ENCODE data around the gene ZBTB33.

The ZBTB33 gene

DNA sequence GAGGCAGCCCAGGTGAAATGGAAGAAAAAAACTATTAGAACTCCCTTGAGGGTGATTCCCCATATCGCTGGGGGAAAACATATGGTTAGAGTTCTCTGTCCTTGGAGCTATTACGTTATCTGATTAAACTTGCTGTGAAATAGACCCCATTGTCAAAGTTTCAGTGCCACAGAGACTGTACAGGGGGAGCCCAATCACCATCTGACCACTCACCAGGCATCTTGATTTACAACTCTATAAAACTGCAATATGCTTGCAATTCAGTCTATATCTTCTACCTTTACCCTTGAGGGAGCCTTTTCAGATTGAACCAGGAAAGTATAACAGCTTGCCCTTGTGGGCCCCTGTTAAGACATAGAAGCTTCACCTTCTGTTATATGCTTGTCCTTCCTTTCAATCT is 42.4 kb downstream of the ZBTB33 start:
- H3K27me3 ChIP-seq (ENCODE audit: control insufficient read depth in 3 of 3, insufficient read depth in 3 of 3, low read depth in 1 of 3, low read length in 3 of 3), result no peaks in the 10 kb centered on the region
- no peak overlapping the region for H3K18ac ChIP-seq (ENCODE audit: low read length)
- no peaks in the 10 kb centered on the region for H3K4me1 ChIP-seq (ENCODE audit: control insufficient read depth in 2 of 2, insufficient read depth in 1 of 2, low read depth in 1 of 2, low read length in 2 of 2)
- H3K4me2 ChIP-seq (ENCODE audit: insufficient read depth, low read length, poor library complexity, severe bottlenecking), result no peak overlapping the region
- no peak overlapping the region for H4K91ac ChIP-seq (ENCODE audit: low read depth, low read length, poor library complexity)
- H3K4me3 ChIP-seq (ENCODE audit: low read length in 2 of 2), result no peak overlapping the region
- H2BK12ac ChIP-seq (ENCODE audit: low read length), result no peak overlapping the region
- no peak overlapping the region for H2AK5ac ChIP-seq (ENCODE audit: low read depth, low read length)
- H2BK120ac ChIP-seq (ENCODE audit: low read depth, low read length), result no peak overlapping the region
- H2BK15ac ChIP-seq (ENCODE audit: low read length), result no peak overlapping the region
- H2BK5ac ChIP-seq (ENCODE audit: low read length), result no peak overlapping the region
- WGBS, 2 donors (ENCODE audit: extremely low coverage in 2 of 2, insufficient read length in 2 of 2, insufficient replicate concordance in 1 of 2), result no CpG with 5 or more reads among the region's 2 CpGs
- no peak overlapping the region for H3K27ac ChIP-seq (replicated peaks; ENCODE audit: low read length)
- no peaks in the 10 kb centered on the region for H3K9me3 ChIP-seq (replicated peaks in 1 of 2; ENCODE audit: control insufficient read depth in 2 of 2, insufficient read depth in 1 of 2, low read depth in 1 of 2, low read length in 2 of 2)
- H4K8ac ChIP-seq (ENCODE audit: low read depth, low read length), result no peak overlapping the region
- no peak overlapping the region for H3K14ac ChIP-seq (ENCODE audit: low read length)
- H3K9ac ChIP-seq (ENCODE audit: low read depth, low read length, poor library complexity), result no peak overlapping the region
- no peak overlapping the region for H3K4ac ChIP-seq (ENCODE audit: low read length)
- DNase-seq (ENCODE audit: low spot score), result no peak
- no peak overlapping the region for H3K23ac ChIP-seq (ENCODE audit: low read depth, low read length, poor library complexity)
- no peak overlapping the region for H2AFZ ChIP-seq (ENCODE audit: low read length)
- no peaks in the 10 kb centered on the region for H3K79me1 ChIP-seq (ENCODE audit: low read depth, low read length)
- no peaks in the 10 kb centered on the region for H3K36me3 ChIP-seq (replicated peaks in 1 of 2; ENCODE audit: control insufficient read depth in 2 of 2, insufficient read depth in 2 of 2, low read length in 2 of 2)

DNA sequence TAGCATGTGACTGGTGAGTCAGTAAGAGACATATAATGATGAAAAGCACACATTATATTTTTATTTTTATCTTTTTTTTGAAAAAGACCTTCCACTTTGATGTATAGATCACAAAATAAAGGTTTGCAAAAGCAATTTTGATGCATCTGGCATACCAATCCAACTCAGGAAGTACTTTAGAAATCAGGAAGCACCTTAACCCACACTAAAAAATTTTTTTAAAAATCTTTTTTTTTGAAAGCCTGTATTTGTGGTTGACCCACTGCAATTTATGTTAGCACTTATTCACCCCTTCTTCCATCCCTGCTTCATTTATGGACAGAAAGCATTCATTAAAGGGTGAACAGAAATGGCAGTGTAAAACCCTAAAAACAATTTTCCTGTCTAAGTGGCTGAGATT is 44.0 kb downstream of the ZBTB33 start:
- Histone ChIP-seq H3K27me3 (ENCODE audit: control insufficient read depth in 3 of 3, insufficient read depth in 3 of 3, low read depth in 1 of 3, low read length in 3 of 3) (peaks cover 0 to 8% (median 0%) of the 10 kb centered on the region in 3 experiments), H3K18ac (ENCODE audit: low read length) (no peak overlapping the region), H3K14ac (ENCODE audit: low read length) (no peak overlapping the region), H4K8ac (ENCODE audit: low read depth, low read length) (no peak overlapping the region), H3K79me1 (ENCODE audit: low read depth, low read length) (no peaks in the 10 kb centered on the region), H2BK15ac (ENCODE audit: low read length) (no peak overlapping the region), H3K4me3 (ENCODE audit: low read length in 2 of 2) (no peak overlapping the region), H2BK5ac (ENCODE audit: low read length) (no peak overlapping the region), H2AFZ (ENCODE audit: low read length) (no peak overlapping the region), H4K91ac (ENCODE audit: low read depth, low read length, poor library complexity) (no peak overlapping the region), H2AK5ac (ENCODE audit: low read depth, low read length) (no peak overlapping the region), H2BK120ac (ENCODE audit: low read depth, low read length) (no peak overlapping the region), H3K23ac (ENCODE audit: low read depth, low read length, poor library complexity) (no peak overlapping the region), H2BK12ac (ENCODE audit: low read length) (no peak overlapping the region), H3K4me1 (ENCODE audit: control insufficient read depth in 2 of 2, insufficient read depth in 1 of 2, low read depth in 1 of 2, low read length in 2 of 2) (no peaks in the 10 kb centered on the region), H3K9ac (ENCODE audit: low read depth, low read length, poor library complexity) (no peak overlapping the region), H3K9me3 (replicated peaks in 1 of 2; ENCODE audit: control insufficient read depth in 2 of 2, insufficient read depth in 1 of 2, low read depth in 1 of 2, low read length in 2 of 2) (no peaks in the 10 kb centered on the region), H3K4ac (ENCODE audit: low read length) (no peak overlapping the region), H3K4me2 (ENCODE audit: insufficient read depth, low read length, poor library complexity, severe bottlenecking) (no peak overlapping the region), H3K36me3 (replicated peaks in 1 of 2; ENCODE audit: control insufficient read depth in 2 of 2, insufficient read depth in 2 of 2, low read length in 2 of 2) (no peaks in the 10 kb centered on the region), H3K27ac (replicated peaks; ENCODE audit: low read length) (no peak overlapping the region)
- no peak for DNase-seq (ENCODE audit: low spot score)

DNA sequence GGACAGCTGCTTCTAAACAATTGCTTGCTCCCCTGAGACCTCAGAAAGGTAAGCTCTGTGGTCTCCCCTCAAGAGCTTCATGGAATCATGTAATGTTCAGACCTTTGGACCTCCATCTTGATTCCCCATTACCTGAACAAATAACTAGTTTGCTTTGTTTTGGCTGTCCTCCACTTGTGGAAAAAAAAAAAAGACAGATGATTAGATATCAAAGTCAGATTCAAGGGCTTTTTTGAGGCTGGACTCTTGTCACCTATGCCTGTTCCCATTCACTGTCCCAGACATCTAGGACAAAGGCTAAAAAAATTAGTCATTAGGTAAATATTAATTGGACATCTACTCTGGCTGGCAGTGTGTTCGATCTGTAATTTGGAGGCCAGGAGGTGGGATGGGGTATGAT is 47.3 kb downstream of the ZBTB33 start:
- Histone ChIP-seq H3K79me1 (ENCODE audit: low read depth, low read length) (no peaks in the 10 kb centered on the region), H3K4me3 (ENCODE audit: low read length in 2 of 2) (no peak overlapping the region), H2BK15ac (ENCODE audit: low read length) (no peak overlapping the region), H3K23ac (ENCODE audit: low read depth, low read length, poor library complexity) (no peak overlapping the region), H3K27ac (replicated peaks; ENCODE audit: low read length) (no peak overlapping the region), H3K4ac (ENCODE audit: low read length) (no peak overlapping the region), H2BK120ac (ENCODE audit: low read depth, low read length) (no peak overlapping the region), H3K27me3 (ENCODE audit: control insufficient read depth in 3 of 3, insufficient read depth in 3 of 3, low read depth in 1 of 3, low read length in 3 of 3) (peaks cover 0 to 9% (median 0%) of the 10 kb centered on the region in 3 experiments), H3K9ac (ENCODE audit: low read depth, low read length, poor library complexity) (no peak overlapping the region), H4K8ac (ENCODE audit: low read depth, low read length) (no peak overlapping the region), H3K14ac (ENCODE audit: low read length) (no peak overlapping the region), H2AFZ (ENCODE audit: low read length) (no peak overlapping the region), H3K18ac (ENCODE audit: low read length) (no peak overlapping the region), H3K9me3 (replicated peaks in 1 of 2; ENCODE audit: control insufficient read depth in 2 of 2, insufficient read depth in 1 of 2, low read depth in 1 of 2, low read length in 2 of 2) (no peaks in the 10 kb centered on the region), H3K4me2 (ENCODE audit: insufficient read depth, low read length, poor library complexity, severe bottlenecking) (no peak overlapping the region), H2AK5ac (ENCODE audit: low read depth, low read length) (no peak overlapping the region), H2BK5ac (ENCODE audit: low read length) (no peak overlapping the region), H3K36me3 (replicated peaks in 1 of 2; ENCODE audit: control insufficient read depth in 2 of 2, insufficient read depth in 2 of 2, low read length in 2 of 2) (no peaks in the 10 kb centered on the region), H2BK12ac (ENCODE audit: low read length) (no peak overlapping the region), H4K91ac (ENCODE audit: low read depth, low read length, poor library complexity) (no peak overlapping the region), H3K4me1 (ENCODE audit: control insufficient read depth in 2 of 2, insufficient read depth in 1 of 2, low read depth in 1 of 2, low read length in 2 of 2) (no peaks in the 10 kb centered on the region)
- WGBS, 2 donors (ENCODE audit: extremely low coverage in 2 of 2, insufficient read length in 2 of 2, insufficient replicate concordance in 1 of 2), result no CpG with 5 or more reads among the region's 1 CpG
- no peak for DNase-seq (ENCODE audit: low spot score)

DNA sequence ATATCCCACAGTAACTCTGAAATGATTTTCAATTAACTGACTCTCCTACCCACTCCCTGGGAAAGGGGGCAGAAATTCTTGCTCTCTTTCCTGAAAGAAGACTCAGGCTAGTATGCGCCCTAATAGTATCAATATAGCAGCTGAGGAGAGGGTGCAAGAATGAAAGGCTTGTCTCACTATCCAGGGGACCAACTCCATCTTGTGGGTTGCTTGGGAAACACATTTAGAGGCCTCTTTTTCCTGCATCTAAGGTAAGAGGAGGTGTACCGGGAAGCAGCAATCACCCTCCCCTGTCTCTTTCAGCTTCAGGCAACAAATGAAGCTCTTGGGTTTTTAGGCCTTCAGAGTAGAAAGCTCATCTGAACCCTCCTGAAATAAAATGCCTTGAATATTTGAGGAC is 49.3 kb downstream of the ZBTB33 start:
- Histone ChIP-seq H3K14ac (ENCODE audit: low read length) (no peak overlapping the region), H2AK5ac (ENCODE audit: low read depth, low read length) (no peak overlapping the region), H3K9me3 (replicated peaks in 1 of 2; ENCODE audit: control insufficient read depth in 2 of 2, insufficient read depth in 1 of 2, low read depth in 1 of 2, low read length in 2 of 2) (no peaks in the 10 kb centered on the region), H2BK5ac (ENCODE audit: low read length) (no peak overlapping the region), H3K18ac (ENCODE audit: low read length) (no peak overlapping the region), H3K4me1 (ENCODE audit: control insufficient read depth in 2 of 2, insufficient read depth in 1 of 2, low read depth in 1 of 2, low read length in 2 of 2) (no peaks in the 10 kb centered on the region), H3K79me1 (ENCODE audit: low read depth, low read length) (no peaks in the 10 kb centered on the region), H3K36me3 (replicated peaks in 1 of 2; ENCODE audit: control insufficient read depth in 2 of 2, insufficient read depth in 2 of 2, low read length in 2 of 2) (no peaks in the 10 kb centered on the region), H3K27me3 (ENCODE audit: control insufficient read depth in 3 of 3, insufficient read depth in 3 of 3, low read depth in 1 of 3, low read length in 3 of 3) (peaks cover 0 to 23% (median 0%) of the 10 kb centered on the region in 3 experiments), H2AFZ (ENCODE audit: low read length) (no peak overlapping the region), H2BK120ac (ENCODE audit: low read depth, low read length) (no peak overlapping the region), H3K4me2 (ENCODE audit: insufficient read depth, low read length, poor library complexity, severe bottlenecking) (no peak overlapping the region), H3K9ac (ENCODE audit: low read depth, low read length, poor library complexity) (no peak overlapping the region), H3K4me3 (ENCODE audit: low read length in 2 of 2) (no peak overlapping the region), H2BK15ac (ENCODE audit: low read length) (no peak overlapping the region), H3K4ac (ENCODE audit: low read length) (no peak overlapping the region), H4K91ac (ENCODE audit: low read depth, low read length, poor library complexity) (no peak overlapping the region), H3K27ac (replicated peaks; ENCODE audit: low read length) (no peak overlapping the region), H2BK12ac (ENCODE audit: low read length) (no peak overlapping the region), H3K23ac (ENCODE audit: low read depth, low read length, poor library complexity) (no peak overlapping the region), H4K8ac (ENCODE audit: low read depth, low read length) (no peak overlapping the region)
- WGBS, 2 donors (ENCODE audit: extremely low coverage in 2 of 2, insufficient read length in 2 of 2, insufficient replicate concordance in 1 of 2), result no CpG with 5 or more reads among the region's 2 CpGs
- no peak for DNase-seq (ENCODE audit: low spot score)
